HEK293T (cell line): ENCODE data around the gene SMPD4.

Experiments used
- ARNT ChIP-seq: fragments of 450-650 bp; IDR thresholded peaks from 2 replicates; pipeline ENCODE4 v1.6.1; 2017; ENCODE audit warnings: mild to moderate bottlenecking
- CTBP1 ChIP-seq: fragments of 450-650 bp; IDR thresholded peaks from 2 replicates; pipeline ENCODE4 v1.6.1; 2016; ENCODE audit warnings: borderline replicate concordance
- ELF4 ChIP-seq: fragments of 450-650 bp; IDR thresholded peaks from 2 replicates; pipeline ENCODE4 v1.6.1; 2017; ENCODE audit warnings: antibody characterized with exemption
- FOXA1 ChIP-seq: fragments of 450-650 bp; IDR thresholded peaks from 2 replicates; pipeline ENCODE4 v1.6.1; 2016; ENCODE audit warnings: mild to moderate bottlenecking
- FOXK2 ChIP-seq: fragments of 450-650 bp; IDR thresholded peaks from 2 replicates; pipeline ENCODE4 v1.6.1; 2016; ENCODE audit warnings: mild to moderate bottlenecking
- FOXM1 ChIP-seq: fragments of 450-650 bp; IDR thresholded peaks from 2 replicates; pipeline ENCODE4 v1.6.1; 2017; ENCODE audit warnings: mild to moderate bottlenecking, borderline replicate concordance
- HDGF ChIP-seq: fragments of 450-650 bp; IDR thresholded peaks from 2 replicates; pipeline ENCODE4 v1.6.1; 2017; ENCODE audit warnings: antibody characterized with exemption, borderline replicate concordance
- LEF1 ChIP-seq: fragments of 450-650 bp; IDR thresholded peaks from 2 replicates; pipeline ENCODE4 v1.6.1; 2017; ENCODE audit warnings: mild to moderate bottlenecking, borderline replicate concordance
- SP1 ChIP-seq: fragments of 450-650 bp; IDR thresholded peaks from 2 replicates; pipeline ENCODE4 v1.6.1; 2017
- SUZ12 ChIP-seq: fragments of 450-650 bp; IDR thresholded peaks from 2 replicates; pipeline ENCODE4 v1.6.1; 2016; ENCODE audit warnings: mild to moderate bottlenecking
- TARDBP ChIP-seq: fragments of 450-650 bp; IDR thresholded peaks from 2 replicates; pipeline ENCODE4 v1.6.1; 2016

- TF ChIP-seq ARNT (no peak), HDGF (no peak), SUZ12 (no peak), LEF1 (no peak), TARDBP (no peak), FOXK2 (no peak), SP1 (no peak), CTBP1 (no peak), FOXA1 (no peak), FOXM1 (no peak), ELF4 (no peak)
Measured at GRCh38 chr2:130185896-130186295, 4.5 kb upstream of the SMPD4 start.
